NCI-H2227 (cell line): ENCODE data around the gene UFSP1.

Source experiments
- DNase-seq: peaks from one replicate; lab custom pipeline; 2025; ENCODE audit not compliant: unreplicated experiment; lab: John Stamatoyannopoulos, UW

Gene UFSP1

DNA sequence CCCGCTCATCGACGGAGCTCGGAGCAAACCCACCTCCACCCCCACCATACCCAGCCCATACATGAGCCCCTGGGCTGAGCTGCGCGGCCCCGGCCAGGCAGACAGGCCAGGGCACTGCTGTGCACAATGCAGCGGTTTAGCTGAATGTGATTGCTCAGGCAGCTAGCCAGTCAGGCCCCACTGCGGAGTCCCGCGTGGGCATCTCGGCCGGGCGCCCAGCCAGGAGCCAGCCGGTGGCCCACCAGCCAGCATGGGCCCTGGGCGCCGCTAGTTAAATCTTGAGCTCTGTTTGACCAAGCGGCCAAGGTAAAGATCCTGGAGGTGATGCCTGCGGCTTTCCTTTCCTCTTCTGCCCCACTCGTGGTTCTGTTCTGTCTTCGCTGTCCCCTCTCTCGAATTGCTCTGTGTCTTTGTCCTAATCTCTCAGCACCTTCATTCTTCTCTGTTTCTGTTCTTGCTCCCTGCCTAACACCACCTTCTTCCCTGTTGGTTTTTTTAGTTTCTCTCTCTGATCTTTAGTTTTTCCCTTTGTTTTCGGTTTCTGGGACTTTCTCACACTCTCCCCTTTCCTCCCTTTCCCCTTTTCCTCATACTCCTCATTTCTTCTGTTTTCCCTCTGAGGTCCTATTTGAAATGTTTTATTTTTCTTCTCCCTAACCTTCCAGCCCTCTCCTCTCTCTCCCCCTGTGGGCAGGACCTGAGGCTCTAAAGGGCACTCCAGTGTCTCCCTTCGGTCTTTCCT is 6.6 kb downstream of the UFSP1 start:
- no peak for DNase-seq

DNA sequence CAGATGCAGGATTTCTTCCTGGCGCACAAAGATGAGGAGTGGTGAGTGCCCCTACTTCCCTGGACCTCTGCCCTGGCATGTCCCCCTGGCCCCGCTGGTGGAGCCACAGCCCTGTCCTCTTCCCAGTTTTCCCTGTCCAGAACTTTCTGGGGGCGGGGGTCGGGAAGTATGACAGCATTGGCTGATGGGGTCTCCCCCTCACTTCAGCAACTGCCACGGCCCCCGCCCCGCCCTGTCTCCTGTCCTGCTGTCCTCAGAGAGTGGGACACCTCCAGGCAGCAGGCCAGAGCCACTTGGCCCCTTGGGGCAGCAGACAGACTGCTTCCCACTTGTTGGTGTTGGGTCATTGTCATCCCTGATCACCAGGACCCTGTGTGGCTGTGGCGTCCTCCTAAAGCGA is 7.3 kb downstream of the UFSP1 start:
- DNase-seq, result no peak

- DNase-seq, result no peak
Observed at GRCh38 chr7:100881136-100881535, 8.4 kb downstream of the UFSP1 start.

- DNase-seq, result no peak
Observed at GRCh38 chr7:100880645-100881044, 8.9 kb downstream of the UFSP1 start.

DNA sequence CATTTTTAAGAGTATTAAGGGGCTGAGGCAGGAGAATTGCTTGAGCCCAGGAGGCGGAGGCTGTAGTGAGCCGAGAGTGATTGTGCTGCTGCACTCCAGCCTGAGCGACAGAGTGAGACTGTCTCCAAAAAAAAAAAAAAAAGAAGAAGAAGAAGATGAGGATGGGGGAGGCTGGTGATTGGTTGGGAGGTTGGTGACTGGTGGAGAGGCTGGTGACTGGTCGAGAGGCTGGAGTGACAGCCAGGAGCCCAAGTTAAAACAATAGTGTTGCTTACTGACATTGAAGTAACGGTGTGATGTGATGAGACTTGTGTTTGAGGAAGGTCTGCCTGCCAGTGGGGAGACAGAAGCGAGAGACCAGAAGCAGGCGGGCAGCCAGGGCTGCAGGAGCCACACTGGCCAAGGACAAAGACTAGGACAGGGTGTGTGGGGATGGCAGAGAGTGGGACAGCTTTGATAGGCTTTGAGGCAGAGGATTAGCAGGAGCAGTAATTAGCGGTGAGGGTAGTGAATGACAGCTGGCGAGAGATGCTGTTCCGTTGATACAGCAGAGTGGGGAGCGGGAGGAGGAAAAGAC is 9.7 kb downstream of the UFSP1 start:
- DNase-seq, result no peak

- no peak for DNase-seq
Observed at GRCh38 chr7:100878685-100879084, 10.8 kb downstream of the UFSP1 start.

DNA sequence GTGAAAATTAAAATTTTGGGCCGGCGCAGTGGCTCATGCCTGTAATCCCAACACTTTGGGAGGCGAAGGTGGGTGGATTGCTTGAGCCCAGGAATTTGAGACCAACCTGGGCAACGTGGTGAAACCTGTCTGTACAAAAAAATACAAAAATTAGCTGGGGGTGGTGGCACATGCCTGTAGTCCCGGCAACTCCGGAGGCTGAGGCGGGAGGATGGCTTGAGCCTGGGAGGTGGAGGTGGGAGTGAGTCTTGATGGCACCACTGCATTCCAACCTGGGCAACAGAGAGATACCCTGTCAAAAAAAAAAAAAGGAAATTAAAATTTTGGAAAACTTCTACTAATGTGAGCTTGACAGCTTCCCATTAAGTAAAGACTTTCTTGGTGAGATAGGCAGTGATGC is 11.5 kb downstream of the UFSP1 start:
- no peak for DNase-seq

- peak; percentile 61 for DNase-seq
Observed at GRCh38 chr7:100875356-100875751, 14.2 kb downstream of the UFSP1 start.

DNA sequence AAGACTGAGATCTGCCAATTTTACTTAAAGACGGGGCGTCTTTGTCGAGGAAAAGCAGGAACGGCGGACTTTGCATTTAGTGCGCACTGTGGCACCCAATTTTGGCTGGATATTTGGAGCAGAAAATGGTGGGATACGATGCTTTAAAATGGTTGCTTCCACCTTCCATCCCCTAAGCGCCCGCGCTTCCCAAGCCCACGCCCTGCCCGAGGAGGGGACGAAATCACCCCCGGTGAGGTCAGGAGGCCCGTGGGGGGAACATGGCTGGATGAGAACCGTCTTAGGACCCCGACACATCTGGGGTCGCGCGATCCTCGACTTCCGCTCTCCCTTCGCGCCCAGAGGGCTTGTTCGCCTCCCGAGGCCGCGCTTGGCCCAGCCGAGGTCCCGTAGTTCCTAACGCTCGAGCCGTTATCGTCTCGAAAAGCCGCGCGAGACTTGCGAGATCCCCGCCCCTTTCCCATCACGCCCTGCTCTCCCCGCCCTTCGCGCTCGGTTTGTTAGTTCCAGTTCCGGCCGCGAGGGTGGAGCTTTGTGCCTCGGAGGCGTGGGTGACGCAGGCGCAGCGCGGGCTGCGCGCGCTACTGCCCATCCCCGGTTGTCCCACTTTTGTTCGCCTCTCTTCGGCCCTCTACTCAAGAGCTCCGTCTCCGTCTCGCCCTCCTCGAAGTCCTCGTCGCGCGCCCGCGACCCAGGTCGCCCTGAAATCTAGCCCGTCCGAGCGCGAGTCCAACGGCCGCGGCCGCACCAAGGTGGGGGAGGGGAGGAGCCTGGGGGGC is 14.7 kb downstream of the UFSP1 start, which contains the start of gene SRRT:
Gene SRRT, plus strand, starts transcription at position 527 of the 779 bp plus-strand sequence. CDS start 488 bp downstream, outside the sequence.
- DNase-seq, result peak; percentile 100

GRCh38 chr7:100874300-100874576 is 15.3 kb downstream of the UFSP1 start:
- no peak for DNase-seq

DNA sequence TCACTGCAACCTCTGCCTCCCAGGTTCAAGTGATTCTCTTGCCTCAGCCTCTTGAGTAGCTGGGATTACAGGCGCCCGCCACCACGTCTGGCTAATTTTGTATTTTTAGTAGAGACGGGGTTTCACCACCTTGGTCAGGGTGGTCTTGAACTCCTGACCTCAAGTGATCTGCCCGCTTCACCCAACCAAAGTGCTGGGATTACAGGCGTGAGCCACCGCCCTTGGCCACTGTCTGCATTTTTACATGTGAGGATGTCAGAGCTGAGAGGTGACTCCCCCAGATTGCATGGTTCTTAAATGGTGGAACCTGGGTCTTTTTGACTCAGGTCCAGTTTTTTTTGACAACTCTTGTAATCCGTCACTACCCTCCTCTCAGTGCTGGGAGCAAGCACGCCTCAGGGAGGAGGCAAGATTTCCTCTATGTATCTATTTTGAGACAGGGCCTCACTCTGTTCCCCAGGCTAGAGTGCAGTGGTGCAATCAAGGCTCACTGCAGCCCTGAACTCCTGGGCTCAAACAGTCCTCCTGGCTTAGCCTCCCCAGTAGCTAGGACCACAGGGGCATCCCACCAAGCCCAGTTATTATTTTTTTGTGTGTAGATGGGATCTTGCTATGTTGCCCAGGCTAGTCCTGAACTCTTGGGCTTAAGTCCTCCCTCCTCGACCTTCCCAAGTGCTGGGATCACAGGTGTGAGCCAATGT is 15.8 kb downstream of the UFSP1 start:
- no peak for DNase-seq

DNA sequence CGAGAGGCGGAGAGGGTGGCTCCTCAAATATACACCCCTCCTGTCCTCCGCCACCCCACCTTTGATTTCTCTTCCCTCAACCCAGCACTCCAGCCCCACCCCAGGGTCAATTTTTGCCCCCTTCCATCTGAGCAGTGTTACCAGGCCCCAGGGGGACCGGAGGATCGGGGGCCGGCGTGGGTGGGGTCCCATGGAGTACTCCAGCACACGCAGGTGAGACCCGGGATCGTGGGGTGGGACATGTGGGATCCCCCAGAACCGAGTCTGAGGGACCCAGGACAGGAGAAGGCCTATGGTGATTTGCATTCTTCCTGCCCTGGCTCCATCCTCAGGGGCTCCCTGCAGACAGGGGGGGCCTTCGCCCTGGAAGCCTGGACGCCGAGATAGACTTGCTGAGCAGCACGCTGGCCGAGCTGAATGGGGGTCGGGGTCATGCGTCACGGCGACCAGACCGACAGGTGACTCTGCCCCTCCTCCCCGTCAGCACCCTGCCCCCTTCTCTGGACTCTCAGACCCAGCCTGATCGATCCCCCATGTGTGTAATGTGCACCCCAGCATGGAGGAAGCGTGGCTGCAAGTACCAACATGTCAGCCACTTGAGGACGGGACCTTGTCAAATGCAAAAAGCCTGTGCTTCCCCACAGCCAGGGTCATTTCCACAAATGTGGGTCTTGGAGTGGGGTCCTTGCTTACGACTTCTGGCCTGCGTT is 21.6 kb downstream of the UFSP1 start:
- DNase-seq, result no peak

GRCh38 chr7:100867040-100867775 is 22.3 kb downstream of the UFSP1 start, which contains the start of gene TRIP6:
Gene TRIP6, plus strand, starts transcription at chr7:100867387. Its CDS starts 111 bp downstream, at chr7:100867498.
- DNase-seq, result peak; percentile 39

DNA sequence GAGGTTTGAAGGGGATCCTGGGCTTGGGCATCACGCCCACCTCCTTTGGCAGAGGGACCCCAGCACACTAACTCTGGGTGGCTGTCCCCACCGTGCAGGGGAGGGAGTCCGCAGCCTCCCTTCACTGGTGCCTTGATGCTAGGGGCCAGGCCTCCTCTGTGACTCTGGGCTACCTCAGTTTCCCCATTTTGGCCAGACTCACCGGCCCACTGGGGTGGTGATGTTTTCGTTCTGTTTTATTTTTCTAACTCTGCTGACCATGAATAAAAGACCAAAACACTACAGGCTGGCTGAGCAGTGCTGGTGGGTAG is 22.8 kb downstream of the UFSP1 start:
- DNase-seq, result no peak

- DNase-seq, result no peak
Observed at GRCh38 chr7:100865938-100866728, 23.4 kb downstream of the UFSP1 start.

GRCh38 chr7:100865372-100865911 is 24.1 kb downstream of the UFSP1 start:
- DNase-seq, result no peak

DNA sequence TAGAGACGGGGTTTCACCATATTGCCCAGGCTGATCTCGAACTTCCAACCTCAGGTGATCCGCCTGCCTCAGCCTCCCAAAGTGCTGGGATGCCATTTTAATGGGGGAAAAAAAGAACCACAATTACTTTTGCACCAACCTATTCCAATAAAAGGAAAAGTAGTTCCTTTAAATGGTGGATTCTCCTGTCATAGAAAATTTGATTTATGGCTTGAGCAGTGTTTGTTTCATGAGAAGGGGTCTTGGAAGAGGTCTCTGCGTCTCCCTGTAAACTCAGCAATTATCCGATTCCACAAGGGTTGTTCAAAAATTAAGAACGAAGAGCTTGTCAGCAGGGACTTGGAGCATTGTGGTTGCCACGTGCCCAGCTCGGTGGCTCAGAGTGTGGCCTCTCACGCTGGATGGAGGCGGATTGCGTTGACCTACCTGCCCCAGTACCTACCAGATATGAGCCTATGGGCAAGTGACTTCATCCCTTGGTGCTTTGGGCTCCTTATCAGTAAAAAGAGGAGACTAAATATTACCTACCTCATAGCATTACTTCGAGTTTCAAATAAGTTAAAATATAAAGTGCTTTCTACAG is 25.2 kb downstream of the UFSP1 start:
- DNase-seq, result no peak

- no peak for DNase-seq
Observed at GRCh38 chr7:100863406-100863950, 26.0 kb downstream of the UFSP1 start.

GRCh38 chr7:100861616-100861985 is 27.9 kb downstream of the UFSP1 start:
- no peak for DNase-seq
